ENCODE results near the gene IER5L.
A peak's percentile ranks its signal among the peaks of the same experiment; 100 is the strongest.

IER5L gene

DNA sequence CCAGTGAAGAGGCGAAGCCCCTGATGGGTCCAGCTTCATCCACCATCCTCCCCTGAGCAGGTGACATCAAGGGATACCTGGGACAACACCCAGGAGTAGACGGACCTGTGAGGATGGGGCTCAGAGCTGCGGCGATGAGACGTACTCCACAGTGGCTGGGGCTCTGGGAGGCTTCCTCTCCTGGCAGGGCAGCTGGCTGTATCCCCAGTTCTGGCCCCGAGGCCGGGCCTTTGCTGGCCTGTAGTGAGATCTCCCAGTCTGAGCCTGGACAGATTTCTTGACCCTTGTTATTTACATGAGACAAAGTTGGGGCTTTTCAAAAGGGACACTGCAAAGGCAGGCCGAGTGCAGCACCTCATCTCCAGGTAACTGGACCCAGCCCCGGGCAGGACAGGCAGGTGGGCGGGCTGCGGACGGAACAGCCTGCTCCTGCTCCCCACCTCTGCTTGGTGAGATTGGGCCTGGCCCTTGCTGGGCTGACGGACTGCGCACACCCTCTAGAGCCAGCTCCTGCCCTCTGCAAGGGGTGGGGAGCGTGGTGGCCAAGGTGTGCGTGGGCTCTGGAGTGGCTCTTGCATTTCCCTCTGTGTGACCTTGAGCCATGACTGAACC is 23.1 kb downstream of the IER5L start:
- Histone ChIP-seq H3K4me3 (no peak overlapping the region), H3K9me3 (no peaks in the 10 kb centered on the region), H3K4me1 (no peaks in the 10 kb centered on the region), H3K27me3 (ENCODE audit: low read depth) (no peaks in the 10 kb centered on the region), H3K36me3 (replicated peaks) (no peaks in the 10 kb centered on the region; the same call in 1 of the 2 replicates)
- in situ Hi-C loops (cut with MboI; ENCODE audit: low sequenced_read_pairs) = no loop called here
- DNase-seq (ENCODE audit: low spot score in 2 of 2) = no peak

DNA sequence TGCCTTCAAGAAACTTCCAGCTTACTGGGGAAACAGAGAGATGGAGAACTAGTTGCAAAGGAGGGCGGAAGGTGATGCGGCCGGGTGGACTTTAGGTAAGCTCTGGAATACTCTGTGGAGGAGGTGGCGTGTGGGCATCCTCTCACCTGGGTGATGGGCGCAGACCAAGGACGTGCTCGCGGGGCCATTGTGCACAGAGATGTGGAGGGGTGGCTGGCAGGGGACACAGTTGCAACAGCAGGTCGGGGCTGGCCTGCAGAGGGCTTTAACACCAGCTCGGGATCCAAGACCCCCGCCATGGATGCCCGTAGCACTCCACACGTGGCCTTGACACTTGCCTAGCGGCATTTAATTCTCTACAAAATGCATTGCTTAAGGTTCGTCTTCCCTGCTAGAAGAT is 26.6 kb downstream of the IER5L start:
- Histone ChIP-seq H3K4me1 (no peaks in the 10 kb centered on the region), H3K4me3 (no peak overlapping the region), H3K36me3 (replicated peaks) (no peaks in the 10 kb centered on the region; the same call in 1 of the 2 replicates), H3K27me3 (ENCODE audit: low read depth) (no peaks in the 10 kb centered on the region), H3K9me3 (no peaks in the 10 kb centered on the region)
- DNase-seq (ENCODE audit: low spot score in 2 of 2) = no peak
- in situ Hi-C loops (cut with MboI; ENCODE audit: low sequenced_read_pairs) = no loop called here

DNA sequence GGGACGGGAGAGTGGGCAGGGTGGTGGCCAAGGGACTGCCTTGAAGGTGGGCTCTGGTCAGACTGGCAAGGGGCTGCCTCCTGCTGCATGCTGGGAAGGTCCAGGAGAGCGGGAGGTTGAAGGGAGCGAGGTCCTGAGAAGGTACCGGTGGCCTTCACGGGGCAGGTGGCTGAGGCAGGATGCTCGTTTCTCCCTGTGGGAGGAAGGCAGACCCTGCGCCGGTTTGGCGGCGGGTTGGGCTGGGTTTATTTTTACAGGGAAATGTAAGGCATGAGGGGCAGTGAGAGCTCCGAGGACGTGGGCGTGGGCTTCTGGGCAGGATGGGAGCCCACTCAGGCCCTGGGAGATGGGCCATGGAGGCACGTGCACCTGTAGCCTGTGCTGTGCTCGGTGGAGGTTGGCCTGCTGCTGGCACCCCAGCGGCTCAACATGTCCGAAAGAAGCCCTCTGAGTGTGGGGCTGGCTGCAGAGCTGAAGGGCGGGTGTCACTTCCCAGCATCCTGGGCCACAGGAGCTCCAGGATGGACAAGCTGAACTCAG is 27.3 kb downstream of the IER5L start:
- H3K4me1 ChIP-seq = no peaks in the 10 kb centered on the region
- H3K4me3 ChIP-seq = no peak overlapping the region
- H3K27me3 ChIP-seq (ENCODE audit: low read depth) = no peaks in the 10 kb centered on the region
- in situ Hi-C loops (cut with MboI; ENCODE audit: low sequenced_read_pairs) = no loop called here
- DNase-seq (ENCODE audit: low spot score in 2 of 2) = no peak
- no peaks in the 10 kb centered on the region for H3K9me3 ChIP-seq
- no peaks in the 10 kb centered on the region; the same call in 1 of the 2 replicates for H3K36me3 ChIP-seq (replicated peaks)

DNA sequence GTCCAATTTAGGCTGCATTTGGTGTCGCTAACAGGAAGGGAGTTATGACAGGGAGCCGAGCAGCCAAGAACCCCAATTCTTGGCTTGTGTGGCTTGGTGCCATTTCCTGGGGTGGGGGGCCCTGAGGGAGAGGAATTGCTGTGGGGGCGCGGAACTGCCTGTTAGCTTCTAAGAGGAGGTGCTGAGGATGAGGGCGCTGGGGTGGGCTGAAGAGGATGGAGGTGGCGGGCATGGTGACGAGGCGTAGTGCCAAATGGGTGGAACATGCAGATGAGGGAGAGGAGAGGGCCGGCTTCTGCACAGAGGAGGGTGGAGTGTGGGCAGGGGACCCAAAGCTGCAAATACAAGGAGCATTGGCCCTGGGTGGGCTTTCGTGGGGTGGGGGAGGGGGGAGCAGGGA is 27.9 kb downstream of the IER5L start:
- H3K36me3 ChIP-seq (replicated peaks) = no peaks in the 10 kb centered on the region; the same call in 1 of the 2 replicates

DNA sequence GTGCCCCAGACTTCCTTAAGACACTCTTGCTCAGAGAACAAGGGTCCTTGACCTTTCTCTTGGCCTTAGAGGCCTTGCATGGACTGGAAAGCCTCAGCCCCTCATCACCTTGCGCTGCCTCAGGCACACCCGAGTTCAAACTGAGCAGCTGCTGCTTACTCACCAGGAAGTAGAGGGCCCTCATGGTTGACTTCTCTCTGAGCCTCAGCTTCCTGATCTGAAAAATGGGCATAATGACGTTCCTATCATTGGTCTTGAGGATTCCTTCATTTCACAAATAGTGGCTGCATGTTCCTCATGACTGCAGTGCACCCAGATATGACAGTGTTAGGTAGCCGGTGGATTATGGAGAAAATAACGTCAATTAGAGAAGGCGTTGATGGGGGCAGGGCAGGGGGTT is 28.6 kb downstream of the IER5L start:
- Histone ChIP-seq H3K36me3 (replicated peaks) (peaks cover 3% of the 10 kb centered on the region; the same call in 1 of the 2 replicates), H3K4me3 (no peak overlapping the region)
- in situ Hi-C loops (cut with MboI; ENCODE audit: low sequenced_read_pairs) = no loop called here

More for the DNA sequence above, 27.9 kb downstream of the IER5L start:
- no peaks in the 10 kb centered on the region for H3K27me3 ChIP-seq (ENCODE audit: low read depth)
- H3K9me3 ChIP-seq = no peaks in the 10 kb centered on the region
- DNase-seq (ENCODE audit: low spot score in 2 of 2) = no peak
- H3K4me3 ChIP-seq = no peak overlapping the region
- in situ Hi-C loops (cut with MboI; ENCODE audit: low sequenced_read_pairs) = no loop called here
- no peaks in the 10 kb centered on the region for H3K4me1 ChIP-seq

DNA sequence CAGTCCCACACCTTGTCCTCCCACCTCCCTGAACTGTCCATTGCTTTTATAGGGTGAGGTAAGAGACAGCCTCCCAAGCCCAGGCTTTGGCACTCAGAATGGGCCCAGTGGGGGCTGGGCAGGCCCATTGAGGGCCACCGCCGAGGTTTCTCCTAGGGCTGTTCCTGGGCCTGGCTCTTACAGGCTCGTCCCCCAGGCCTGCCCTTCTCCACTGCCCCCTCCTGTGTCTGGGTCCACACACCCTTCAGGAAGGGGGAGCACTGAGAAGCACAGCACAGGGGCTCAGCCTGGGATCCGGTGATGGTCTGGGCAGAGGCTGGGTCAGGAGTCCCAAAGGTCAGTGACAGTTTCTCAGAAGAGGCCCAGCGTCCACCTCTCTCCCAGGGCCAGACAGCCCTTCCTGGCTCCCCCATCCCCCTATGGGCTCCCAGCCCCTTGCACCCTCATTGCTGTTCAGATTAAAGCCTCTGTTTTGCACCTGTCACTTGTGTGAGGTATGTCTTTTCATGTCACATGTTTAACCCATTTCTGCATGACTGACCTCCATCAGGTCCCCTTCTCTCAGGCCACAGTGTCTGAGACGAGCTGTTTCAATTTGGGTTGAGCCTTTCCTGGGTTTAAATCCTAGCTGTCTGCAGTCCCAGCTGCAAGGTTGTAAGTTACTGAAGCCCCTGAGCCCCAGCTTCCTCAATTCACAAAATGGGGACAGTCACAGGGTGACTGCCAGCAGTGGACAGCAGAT is 29.4 kb downstream of the IER5L start:
- in situ Hi-C loops (cut with MboI; ENCODE audit: low sequenced_read_pairs) = no loop called here
- no peak for DNase-seq (ENCODE audit: low spot score in 2 of 2)
- H3K9me3 ChIP-seq = no peaks in the 10 kb centered on the region
- peaks cover 10% of the 10 kb centered on the region for H3K36me3 ChIP-seq (replicated peaks)
- no peaks in the 10 kb centered on the region for H3K4me1 ChIP-seq
- no peak overlapping the region for H3K4me3 ChIP-seq
- no peaks in the 10 kb centered on the region for H3K27me3 ChIP-seq (ENCODE audit: low read depth)

More for the DNA sequence above, 28.6 kb downstream of the IER5L start:
- no peaks in the 10 kb centered on the region for H3K27me3 ChIP-seq (ENCODE audit: low read depth)
- no peak for DNase-seq (ENCODE audit: low spot score in 2 of 2)
- H3K4me1 ChIP-seq = no peaks in the 10 kb centered on the region
- H3K9me3 ChIP-seq = no peaks in the 10 kb centered on the region

DNA sequence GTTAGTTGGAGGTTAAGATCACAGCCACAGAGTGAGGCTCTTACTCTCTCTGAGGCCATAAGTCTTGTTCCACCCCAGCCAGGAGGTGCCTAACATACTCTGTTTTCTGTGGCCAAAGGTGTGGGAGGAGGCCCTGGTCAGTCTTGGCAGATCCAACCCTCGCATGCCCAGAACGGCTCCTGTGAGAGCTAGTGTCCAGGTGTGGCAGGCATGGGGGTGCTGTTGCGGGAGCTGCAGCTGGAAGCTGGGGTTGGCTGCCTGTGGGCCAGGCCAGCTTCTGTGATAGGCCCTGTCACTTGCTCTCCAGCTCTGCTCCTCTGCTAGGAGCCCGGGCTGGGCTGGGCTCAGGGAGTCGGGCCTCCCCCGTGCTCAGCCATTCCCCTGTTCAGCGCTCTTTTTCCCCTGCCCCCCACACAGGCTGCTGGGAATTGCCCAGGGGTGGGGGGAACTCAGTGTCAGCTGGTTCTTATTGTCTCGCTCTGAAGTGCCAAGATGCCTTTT is 31.6 kb downstream of the IER5L start:
- Histone ChIP-seq H3K4me1 (peaks cover 13% of the 10 kb centered on the region), H3K4me3 (no peak overlapping the region), H3K27me3 (ENCODE audit: low read depth) (no peaks in the 10 kb centered on the region), H3K9me3 (no peaks in the 10 kb centered on the region), H3K36me3 (replicated peaks) (peaks cover 27% of the 10 kb centered on the region)
- DNase-seq (ENCODE audit: low spot score in 2 of 2) = no peak
- in situ Hi-C loops (cut with MboI; ENCODE audit: low sequenced_read_pairs) = no loop called here

DNA sequence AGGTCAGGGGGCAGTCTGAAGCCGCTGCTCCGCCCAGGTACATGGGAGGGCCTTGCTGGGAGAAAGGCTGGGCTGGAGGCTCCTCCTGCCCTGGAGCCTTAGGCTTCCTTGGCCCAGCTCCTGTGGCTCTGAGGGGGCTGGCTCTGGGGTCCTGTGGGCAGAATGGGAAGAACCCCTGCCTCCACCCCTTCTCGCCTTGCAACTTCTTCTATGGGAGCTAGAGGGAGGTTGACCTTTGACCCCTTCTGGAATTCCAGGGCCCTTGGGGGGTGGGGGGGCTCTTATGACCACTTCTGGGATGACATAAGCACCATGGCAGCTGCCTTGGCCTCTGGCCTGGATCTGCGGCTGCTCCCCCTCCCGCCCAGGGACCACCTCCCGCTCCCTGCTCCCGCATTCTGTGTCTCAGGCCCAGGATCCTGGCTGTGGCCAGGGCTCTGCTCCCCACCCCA is 32.2 kb downstream of the IER5L start:
- Histone ChIP-seq H3K4me1 (peaks cover 19% of the 10 kb centered on the region), H3K9me3 (no peaks in the 10 kb centered on the region), H3K4me3 (no peak overlapping the region), H3K36me3 (replicated peaks) (peaks cover 27% of the 10 kb centered on the region), H3K27me3 (ENCODE audit: low read depth) (no peaks in the 10 kb centered on the region)
- DNase-seq (ENCODE audit: low spot score in 2 of 2) = no peak
- in situ Hi-C loops (cut with MboI; ENCODE audit: low sequenced_read_pairs) = no loop called here

DNA sequence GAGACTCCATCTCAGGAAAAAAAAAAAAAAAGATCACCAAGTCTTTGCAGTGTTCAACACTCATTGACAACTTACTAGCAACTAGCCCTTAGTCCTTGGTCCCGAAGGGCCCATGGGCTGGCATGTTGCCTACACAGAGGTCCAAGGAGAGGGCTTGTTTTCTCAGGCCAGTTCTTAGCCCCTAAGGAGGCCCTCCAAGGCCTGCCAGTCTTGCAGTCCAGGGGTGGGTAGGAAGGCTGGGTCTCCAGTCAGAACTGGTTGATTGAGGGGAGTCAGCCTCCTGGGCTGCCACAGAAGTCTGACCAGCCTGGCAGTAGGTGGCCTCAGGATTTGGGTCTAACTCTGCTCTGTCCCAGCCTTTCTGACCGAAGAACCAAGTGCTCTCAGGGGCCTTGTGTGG is 32.7 kb downstream of the IER5L start:
- Histone ChIP-seq H3K27me3 (ENCODE audit: low read depth) (no peaks in the 10 kb centered on the region), H3K9me3 (no peaks in the 10 kb centered on the region), H3K36me3 (replicated peaks) (peaks cover 27% of the 10 kb centered on the region), H3K4me1 (peaks cover 23% of the 10 kb centered on the region), H3K4me3 (no peak overlapping the region)
- DNase-seq (ENCODE audit: low spot score in 2 of 2) = no peak
- in situ Hi-C loops (cut with MboI; ENCODE audit: low sequenced_read_pairs) = no loop called here

DNA sequence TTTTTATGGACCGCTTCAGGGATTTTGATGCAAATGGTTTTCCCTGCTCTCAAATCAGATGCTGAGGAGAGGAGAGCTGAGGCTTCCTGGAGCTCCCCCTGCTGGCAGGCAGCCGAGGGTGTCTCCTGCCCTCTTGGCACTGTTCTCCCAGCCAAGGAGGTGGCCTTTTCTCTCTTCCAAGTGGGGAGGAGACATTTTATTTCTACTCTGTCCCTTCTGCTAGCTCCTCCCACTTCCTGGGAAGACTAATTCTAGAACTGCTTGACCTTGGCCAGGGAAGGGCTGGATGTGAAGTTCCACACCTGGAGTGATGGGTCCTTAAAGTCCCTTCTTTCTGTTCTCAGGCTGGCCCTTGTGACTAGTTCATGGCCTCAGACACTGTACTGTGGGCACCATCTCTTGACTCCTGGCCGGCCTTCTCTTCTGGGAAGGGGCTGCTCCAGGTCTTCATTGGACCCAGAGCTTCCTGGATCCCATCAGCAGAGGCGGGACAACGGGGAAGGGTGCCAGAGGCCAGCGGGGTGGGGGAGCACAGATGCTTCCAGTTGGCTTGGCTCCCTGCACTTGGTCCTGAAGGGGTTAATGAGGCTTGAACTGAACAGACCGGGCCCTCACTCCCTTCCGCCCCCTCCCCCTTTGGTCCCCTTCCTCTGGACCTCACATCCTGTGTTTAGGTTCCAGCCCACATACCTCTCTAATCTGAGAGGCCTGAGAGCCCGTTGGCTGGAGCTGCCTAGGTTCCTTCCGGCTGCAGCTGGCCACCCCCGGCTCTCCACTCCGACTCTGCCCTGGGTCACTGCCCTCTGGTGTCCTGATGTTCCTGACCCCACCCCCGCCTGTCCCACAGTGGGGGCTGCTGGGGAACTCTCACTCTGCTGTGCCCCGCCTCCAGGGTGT is 34.8 kb downstream of the IER5L start:
- peaks cover 29% of the 10 kb centered on the region for H3K36me3 ChIP-seq (replicated peaks)
- H3K4me3 ChIP-seq = no peak overlapping the region
- H3K4me1 ChIP-seq = peaks cover 34% of the 10 kb centered on the region
- peak; percentile 86 to 90 for DNase-seq (ENCODE audit: low spot score in 2 of 2)
- in situ Hi-C loops (cut with MboI; ENCODE audit: low sequenced_read_pairs) = no loop called here
- H3K9me3 ChIP-seq = no peaks in the 10 kb centered on the region
- no peaks in the 10 kb centered on the region for H3K27me3 ChIP-seq (ENCODE audit: low read depth)

DNA sequence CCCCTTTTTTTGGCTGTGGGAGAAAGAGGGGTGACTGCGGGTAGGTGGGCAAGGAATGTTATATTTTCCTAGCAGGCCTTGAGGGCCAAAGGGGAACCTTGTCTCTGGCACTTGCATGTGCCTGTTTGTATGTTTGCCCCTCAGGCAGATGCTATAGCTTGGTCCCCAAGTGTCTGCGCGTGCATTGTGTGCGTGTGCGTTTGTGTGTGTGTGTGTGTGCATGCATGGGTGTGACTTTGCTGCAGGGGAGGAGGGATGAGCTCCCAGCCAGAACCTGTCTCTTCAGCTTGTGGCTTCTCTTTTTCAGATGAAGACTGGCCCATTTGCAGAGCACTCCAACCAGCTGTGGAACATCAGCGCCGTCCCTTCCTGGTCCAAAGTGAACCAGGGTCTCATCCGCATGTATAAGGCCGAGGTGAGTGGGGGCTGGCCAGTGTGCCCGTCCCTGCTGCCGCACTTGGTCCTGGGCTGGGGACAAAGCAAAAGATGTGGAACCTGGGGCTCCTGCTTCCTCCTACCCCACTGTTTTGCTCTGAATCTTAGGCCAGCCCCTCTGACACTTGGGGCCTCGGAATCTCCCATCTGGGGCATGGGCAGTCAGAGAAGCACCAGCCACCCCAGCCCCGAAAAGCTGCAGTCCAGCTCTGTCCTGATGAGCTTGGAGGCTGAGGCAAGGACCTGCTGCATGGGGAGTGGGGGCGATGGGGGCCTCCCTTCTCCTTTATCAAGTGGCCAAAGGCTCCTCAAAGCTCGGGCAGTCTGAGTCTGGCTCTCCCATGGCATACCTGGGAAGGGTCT is 35.7 kb downstream of the IER5L start:
- Histone ChIP-seq H3K4me1 (peaks cover 34% of the 10 kb centered on the region), H3K9me3 (no peaks in the 10 kb centered on the region), H3K4me3 (no peak overlapping the region), H3K27me3 (ENCODE audit: low read depth) (no peaks in the 10 kb centered on the region), H3K36me3 (replicated peaks) (peaks cover 33% of the 10 kb centered on the region)
- no peak for DNase-seq (ENCODE audit: low spot score in 2 of 2)
- in situ Hi-C loops (cut with MboI; ENCODE audit: low sequenced_read_pairs) = no loop called here

DNA sequence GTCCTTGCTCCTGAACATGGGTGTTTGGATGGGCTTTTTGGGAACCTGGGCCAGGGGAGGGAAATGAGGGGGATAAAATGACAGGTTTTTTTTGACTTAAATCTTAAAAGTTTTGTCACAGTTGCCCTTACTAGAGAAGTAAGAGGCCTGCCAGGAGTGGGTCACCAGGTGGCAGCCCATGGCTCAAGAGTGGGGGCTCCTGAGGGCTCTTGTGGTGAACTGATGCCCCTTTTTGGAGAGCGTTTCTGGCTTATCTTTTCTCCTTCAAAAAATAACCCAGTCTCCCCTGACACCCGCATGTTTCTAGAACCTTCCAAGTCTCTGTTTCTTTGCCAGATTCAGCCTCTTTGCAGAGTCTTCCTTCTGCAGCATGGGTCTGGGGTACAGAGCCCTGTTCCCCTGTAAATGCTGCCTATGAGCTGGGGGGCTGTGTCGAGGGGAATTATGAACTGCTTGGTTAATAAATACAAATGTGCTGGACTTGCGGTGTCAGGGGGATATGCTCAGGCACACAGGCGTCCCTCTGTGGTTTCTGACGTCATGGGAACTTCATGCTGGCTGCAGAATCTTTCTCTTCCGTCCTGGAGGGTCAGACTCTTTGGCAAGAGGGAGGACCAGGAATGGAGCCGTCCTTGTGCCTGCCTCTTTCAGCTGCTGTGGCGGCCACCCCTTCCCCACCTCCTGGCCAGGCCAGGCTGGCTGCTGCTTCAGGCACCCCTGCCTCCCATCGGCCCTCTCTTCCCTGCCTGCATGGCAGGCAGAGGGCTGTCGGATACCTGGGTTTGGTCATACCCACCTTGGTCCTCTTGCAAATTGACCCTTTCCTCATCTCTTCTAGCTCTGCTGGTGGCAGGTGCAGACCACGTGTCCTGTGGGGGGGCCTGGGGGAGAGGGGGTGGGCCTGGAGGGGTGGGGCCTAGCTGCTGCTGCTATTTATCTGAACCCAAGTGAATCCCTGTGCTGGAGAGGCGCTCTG is 36.7 kb downstream of the IER5L start:
- H3K4me3 ChIP-seq = no peak overlapping the region
- in situ Hi-C loops (cut with MboI; ENCODE audit: low sequenced_read_pairs) = no loop called here
- no peak for DNase-seq (ENCODE audit: low spot score in 2 of 2)

More for the DNA sequence above, 36.7 kb downstream of the IER5L start:
- H3K4me1 ChIP-seq = peaks cover 34% of the 10 kb centered on the region
- no peaks in the 10 kb centered on the region for H3K27me3 ChIP-seq (ENCODE audit: low read depth)
- no peaks in the 10 kb centered on the region for H3K9me3 ChIP-seq
- peaks cover 34% of the 10 kb centered on the region for H3K36me3 ChIP-seq (replicated peaks)

Measured in HAP-1 (cell line).